GM21723 (cell line): Measurements from ENCODE around the gene SPECC1.
"Not testable (repeated sequence)": the region's sequence is repeated elsewhere in the genome, so short reads cannot be mapped to it uniquely, and the experiment has no call there.

Experiments used
- ATAC-seq: cut with Tn5 transposase; IDR thresholded peaks from one replicate; pipeline ENCODE4 v1.9.1; 2021; ENCODE audit warnings: mild to moderate bottlenecking, moderate library complexity; ENCODE audit not compliant: unreplicated experiment

Gene SPECC1

DNA sequence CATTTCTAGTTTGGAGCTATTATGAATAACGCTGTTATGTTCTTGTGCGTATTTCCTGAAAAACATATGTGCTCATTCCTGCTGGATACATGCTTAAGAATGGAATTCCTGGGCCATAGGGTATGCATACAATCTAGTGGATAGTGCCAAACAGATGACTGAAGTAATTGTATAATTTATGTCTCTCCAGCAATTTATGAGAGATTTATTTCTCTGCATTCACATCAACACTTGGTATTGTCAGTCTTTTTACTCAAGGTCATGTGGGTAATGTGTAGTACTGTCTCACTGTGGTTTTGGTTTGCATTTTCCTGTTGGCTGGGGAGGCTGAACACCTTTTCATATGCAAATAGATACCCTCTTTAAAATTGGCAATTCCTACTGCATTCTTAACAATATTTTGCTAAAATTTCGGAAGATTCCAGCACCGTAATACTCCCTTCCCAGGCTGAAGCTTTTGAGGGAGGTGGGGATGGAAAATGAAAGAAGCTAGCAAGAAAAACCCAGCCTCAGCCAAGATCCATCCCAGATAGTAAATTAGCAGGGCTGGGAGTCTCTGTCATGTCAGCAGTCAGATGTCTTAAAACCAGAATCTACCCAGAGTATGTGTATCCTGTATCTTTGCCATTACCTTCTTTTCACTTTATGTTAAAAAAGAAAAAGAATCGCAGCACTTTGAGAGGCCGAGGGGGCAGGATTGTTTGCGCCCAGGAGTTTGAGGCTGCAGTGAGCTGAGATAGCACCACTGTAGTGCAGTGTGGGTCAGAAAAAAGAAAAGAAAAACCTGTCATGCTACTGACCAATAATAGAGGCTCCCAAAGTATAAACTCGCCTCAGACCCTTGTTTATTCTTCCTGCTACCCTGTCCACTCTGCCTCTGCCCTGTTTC is 253.3 kb downstream of the SPECC1 start:
- no peak for ATAC-seq

DNA sequence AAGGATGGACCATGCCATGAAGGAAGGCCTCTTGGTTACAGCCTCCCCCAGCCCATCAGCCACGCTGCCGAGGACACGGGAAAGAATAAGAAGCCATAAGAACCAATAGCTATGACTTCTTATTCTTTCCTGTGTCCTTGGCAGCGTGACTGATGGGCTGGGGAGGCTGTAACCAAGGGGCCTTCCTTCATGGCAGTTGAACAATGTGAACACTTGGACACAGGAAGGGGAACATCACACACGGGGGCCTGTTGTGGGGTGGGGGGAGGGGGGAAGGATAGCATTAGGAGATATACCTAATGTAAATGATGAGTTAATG is 253.9 kb downstream of the SPECC1 start:
- ATAC-seq = not testable (repeated sequence)

DNA sequence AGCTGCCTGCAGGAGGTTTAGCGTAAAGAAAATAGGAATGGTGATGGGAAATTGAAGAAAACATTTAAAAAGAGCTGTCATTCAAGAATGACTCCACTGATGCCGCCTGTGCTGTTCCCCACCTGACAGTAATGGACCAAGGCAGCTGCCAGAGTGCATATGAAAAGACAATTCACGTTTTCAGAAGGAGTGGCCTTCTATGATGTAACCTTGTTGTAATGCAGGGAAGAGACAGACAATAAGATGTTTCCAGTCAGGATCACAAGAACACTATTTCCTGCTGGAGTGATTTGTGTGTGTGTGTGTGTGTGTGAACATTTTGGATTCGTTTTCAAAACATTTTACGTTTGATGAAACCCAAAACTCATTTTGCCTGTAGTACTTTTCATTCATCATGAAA is 254.4 kb downstream of the SPECC1 start:
- ATAC-seq = no peak

DNA sequence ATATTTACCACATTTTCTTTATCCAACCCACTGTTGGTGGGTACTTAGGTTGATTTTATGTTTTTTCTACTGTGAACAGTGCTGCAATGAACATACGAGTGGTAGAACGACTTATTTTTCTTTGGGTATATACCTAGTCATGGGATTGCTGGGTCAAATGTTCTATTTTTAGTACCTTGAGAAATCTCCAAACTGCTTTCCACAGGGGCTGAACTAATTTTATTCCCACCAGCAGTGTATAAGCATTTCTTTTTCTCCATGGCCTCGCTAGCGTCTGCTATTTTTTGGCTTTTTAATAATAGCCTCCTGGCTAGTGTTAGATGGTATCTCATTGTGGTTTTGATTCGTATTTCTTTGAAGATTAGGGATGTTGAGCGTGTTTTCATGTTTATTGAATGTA is 255.8 kb downstream of the SPECC1 start:
- ATAC-seq = no peak

DNA sequence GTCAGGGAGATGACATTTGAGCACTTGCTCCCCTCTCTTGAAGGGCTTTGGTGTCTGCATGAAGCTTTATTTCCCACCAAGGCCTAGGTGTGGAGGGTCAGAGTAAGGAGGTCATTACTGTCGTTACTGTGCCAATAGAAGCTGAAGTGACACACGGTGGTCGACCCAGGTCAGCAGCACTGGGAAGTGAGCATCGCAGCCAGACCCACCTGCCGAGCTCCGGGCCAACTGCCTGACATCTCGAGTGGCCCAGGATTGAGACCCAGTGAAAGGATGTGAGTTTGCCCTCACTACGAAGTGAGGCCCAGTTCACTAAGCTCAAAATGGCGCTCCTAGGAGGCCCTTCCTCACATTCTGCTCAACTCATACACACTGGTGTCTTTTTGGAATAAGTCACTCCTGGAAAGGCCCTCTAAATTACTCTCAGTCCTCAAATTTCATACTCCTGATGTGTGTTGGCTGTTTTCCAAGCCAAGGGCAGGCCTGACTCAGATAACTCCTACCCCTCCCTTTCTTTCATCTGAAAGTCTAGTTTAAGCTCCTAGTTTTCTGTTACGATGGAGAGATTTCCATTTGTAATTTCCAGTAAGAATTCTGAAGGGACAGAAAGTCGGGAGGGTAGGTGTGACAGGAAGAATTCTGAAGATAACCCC is 257.8 kb downstream of the SPECC1 start:
- no peak for ATAC-seq

DNA sequence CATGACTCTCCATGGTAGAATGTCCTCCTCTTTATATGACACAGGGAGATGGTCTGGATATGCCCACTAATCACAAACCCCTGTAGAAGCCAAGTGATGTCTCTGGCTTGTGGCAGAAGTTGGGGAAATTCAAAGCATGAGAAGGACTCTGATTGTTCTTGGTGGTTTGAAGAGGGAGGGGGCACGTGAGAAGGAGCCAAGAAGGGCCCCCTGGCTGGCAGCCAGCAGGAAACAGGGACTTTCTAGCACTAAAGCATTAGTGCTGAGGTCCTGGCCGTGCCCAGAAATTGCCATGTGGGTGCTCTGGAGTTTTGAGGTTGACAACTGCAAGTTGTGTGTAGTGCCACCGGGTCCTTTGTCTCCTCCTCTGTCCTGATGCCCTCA is 258.3 kb downstream of the SPECC1 start:
- ATAC-seq = no peak

DNA sequence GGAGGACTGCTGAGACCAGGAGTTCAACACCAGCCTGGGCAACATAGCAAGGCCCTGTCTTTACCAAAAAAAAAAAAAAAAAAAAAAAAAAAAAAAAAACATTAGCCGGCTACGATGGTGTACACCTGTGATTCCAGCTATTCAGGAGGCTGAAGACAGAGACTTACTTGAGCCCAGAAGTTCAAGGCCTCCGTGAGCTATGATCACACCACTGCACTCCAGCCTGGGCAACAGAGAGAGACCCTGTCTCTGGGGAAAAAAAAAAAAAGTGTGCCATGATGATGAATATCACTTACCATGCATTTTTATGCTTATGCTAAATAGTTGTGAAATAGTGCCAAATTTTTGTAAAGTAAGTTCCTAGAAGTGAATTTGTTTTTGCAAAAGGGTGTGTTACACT is 261.2 kb downstream of the SPECC1 start:
- no peak for ATAC-seq

DNA sequence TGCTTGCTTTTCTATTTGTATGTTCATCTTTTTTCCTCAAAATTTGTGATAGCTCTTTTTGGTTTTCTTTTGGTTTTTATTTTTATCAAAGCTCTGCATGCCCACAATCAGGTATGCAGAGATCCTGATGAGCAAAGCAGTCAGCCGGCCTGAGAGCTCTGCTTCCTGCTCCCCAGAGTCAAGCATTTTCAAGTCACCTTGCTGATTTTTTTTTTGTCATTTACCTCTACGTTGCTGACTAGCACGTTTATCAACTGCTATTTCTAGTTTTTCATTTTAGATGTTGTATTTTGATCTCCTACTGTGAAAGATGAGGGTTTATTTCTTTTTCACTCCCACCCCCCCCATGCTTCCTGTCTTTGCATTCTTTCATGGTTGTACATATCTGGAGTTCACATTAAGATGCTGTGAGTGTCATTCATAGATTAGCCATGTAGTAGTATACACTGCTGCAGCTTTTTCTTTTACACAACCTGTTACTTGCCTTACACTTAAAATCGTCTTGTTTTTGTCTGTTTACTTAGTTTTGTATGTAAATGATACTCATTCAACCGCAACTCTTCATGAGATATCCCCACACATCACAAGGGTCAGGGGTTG is 262.0 kb downstream of the SPECC1 start:
- no peak for ATAC-seq

DNA sequence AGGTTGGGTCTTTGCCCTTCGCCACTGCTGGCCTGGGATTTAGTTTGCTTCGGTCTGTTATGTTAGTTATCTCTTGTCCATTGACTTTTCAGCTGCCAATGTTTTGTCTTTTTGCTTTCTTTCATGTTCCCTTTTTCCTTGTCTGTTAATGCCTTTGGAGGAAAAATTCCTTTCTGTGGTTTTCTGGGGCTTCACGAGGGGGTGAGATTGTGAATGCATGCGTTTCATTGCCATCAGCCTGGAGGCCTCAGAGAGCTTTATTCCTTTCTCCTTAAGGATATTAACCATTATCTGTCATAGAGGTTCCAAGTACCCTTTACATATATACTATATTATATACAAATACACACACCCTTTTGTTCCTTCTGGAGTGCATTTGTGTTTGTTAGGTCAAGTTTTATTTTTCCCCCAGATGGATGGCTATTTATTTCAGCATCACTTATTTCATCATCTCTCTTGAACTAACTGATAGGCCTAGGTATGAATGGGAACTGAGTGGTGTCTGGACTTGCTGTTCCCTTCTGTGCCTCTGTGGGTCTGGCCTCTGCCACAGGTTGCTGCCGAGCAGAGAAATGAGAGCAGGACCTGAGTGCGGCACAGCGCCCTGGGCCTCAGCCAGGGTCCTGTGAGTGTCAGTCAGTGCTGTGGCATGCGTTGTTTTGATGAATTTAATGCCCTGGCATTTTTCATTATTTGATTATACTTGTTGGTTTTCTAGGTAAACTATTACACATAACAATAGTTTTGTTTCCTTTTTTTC is 264.8 kb downstream of the SPECC1 start:
- no peak for ATAC-seq

DNA sequence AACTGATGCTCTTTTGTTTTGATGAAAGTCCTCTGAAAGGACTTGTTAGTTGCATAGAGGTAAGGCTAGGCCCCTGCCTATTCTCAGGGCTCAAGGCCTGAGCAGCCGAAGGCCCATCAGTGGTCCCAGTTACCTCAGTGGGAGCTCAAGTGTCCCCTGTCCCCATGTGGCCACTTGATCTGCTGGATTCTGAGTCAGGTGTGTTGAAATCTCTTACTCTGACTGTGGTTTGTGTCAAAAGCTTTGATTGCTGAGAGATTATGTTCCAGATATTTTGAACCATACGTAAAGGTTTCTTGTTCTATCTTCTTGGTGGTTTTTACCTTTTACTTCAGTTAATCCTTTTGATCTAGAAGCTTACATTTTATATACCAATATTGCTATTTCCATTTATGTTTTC is 266.5 kb downstream of the SPECC1 start:
- no peak for ATAC-seq

DNA sequence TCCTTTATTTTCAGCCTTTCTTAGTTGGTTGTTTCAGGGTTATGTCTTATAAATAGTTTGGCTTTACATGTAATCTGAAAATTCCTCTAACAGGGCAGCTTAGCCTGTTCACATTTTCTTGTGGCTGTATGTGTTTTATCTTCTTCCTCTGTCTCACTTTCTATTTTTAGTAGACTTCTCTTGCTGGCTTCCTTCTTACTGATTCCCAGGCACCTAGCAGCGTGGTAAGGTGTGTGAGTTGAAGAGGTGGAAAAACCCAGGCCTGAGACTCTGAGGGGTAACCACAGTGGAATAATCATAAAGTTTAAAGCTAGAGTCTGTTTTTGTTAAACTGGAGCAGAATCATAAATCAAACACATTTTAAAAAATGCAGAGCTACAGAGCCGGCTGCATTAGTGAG is 267.3 kb downstream of the SPECC1 start:
- no peak for ATAC-seq

DNA sequence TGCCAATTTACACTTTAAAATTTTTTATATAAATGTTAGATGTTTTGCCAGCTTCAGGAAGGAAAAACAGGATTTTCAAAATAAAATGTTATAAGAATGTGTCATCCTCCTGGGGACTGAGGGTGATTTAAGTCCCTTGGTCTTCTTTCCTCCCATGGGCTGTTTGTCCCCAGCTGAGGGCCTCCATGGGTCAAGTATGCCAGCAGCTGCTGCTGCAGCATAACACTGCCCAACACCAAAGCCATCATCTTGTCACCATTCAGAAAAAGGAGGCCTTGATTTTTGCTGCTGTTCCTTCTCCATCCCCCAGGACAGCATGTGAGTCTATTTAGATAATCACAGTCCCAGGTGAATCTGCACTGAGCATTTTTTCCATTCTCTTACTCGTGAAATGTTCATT is 269.6 kb downstream of the SPECC1 start:
- no peak for ATAC-seq

DNA sequence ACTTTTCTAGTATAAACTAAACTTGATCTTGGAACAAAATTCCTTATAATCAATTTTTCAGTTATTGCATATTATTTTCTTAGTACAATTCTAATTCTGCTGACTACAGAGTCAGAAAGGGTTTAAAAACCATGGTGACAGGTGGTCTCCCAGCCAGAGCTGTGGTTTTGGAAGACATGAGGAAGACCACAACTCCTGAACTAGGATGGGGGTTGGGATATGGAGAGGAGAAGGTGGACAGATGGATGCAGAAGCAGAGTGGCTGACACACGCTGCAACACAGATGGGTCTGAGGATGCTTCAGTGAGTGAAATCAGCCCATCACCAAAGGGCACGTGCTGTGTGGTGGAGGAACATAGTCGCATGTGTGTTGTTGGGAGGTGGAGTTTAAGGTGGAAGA is 270.5 kb downstream of the SPECC1 start:
- no peak for ATAC-seq

DNA sequence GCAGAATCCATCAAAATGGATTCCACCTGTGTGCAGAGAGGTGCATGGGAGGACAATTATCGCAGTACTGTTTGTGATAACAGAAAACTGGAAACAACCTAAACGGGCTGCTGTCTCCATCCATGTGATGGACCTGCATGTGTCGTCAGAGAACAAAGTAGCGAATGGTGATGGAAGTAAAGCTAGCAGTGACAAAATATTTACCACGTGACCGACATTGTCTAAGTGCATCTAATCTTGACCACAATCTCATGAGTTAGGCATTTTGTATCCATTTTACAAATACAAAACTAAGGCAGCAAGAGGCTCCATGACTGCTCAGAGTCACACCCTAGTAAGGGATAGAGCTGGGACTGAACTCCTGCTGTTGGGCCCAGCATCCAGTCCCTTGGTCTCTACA is 270.9 kb downstream of the SPECC1 start:
- no peak for ATAC-seq

DNA sequence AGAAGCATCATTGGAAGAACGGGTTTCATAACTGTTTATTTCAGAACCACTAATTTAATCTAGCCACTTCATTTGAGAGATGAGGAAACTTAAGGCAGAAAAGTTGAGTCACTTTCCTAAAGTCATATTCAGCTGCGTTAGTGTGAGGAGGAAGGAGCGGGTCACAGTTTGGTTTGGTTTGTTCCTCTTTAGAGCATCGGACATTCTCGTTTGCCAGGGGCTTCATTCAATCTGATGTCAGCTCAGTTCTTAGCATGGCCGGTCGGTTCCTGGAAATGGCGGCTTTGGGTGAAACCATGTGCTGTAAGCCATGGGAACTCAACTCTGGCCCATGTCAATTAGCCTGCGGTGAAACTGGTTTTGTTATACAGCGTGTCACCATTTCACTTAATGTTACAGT is 271.7 kb downstream of the SPECC1 start:
- ATAC-seq = no peak

DNA sequence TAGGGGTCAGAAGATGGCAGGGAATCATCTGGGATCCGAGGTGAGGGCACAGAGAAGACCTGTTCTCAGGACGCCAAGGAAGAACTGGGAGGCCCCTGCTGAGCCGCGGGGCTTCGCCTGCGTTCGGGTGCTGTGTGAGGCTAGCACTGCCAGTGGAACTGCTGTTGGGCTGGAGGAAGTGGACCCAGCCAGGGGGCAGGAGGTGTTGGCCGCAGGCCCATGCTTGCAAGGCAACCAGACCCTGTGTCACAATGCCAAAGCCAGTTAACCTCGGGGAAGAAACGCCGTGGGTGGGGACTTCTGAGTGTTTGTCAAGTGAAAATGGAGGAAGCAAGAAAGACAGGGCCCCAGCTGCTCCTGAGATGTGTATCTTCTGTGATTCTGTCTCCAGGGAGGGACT is 272.7 kb downstream of the SPECC1 start:
- ATAC-seq = no peak

DNA sequence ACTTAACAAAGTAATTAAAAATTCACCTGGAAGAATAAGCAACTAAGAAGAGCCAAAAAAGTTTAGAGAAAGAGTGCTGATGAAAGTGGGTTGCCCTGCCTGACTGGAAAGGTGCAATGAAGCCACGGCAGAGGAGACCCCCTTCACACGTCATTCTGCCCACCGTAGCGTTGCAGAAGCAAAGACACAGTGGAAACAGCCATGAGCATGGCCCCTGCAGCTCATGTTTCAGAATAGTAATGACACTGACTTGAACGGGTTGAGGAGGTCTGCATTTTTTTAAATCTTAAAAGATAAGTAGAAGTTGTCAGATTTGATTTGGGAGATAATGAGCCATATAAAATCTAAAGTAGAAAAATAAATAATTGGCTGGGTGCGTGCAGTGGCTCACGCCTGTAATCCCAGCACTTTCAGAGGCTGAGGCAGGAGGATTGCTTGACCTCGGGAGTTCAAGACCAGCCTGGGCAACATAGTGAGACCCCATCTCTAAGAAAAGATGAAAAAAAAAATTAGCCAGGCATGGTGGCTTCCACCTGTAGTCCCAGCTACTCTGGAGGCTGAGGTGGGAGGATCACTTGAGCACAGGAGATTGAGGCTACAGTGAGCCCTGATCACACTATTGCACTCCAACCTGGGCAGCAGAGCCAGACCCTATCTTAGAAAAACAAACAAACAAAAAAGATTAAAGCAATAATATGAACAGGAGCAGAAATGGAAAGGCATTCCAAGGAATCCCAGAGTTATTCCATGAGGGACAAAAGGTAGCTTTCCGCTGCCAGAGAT is 273.6 kb downstream of the SPECC1 start:
- no peak for ATAC-seq

DNA sequence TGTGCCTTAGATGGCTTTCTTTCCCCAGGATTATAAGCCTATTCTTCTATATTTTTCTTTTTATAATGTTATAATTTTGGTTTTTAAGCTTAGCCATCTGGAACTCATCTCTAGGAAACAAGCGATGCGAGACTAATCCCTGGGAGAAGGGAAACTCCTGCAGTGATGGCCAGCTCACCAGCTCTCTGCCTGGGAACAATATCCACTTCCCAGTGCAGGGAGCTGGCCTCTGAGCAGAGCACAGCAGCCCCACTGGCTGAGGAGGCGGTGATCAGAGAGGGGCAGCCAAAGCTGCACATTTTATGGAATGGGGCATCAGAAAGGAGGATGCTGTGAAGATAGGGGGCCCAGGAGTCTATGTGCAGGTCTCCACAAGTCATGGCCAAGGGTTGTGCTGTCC is 274.9 kb downstream of the SPECC1 start:
- ATAC-seq = no peak

DNA sequence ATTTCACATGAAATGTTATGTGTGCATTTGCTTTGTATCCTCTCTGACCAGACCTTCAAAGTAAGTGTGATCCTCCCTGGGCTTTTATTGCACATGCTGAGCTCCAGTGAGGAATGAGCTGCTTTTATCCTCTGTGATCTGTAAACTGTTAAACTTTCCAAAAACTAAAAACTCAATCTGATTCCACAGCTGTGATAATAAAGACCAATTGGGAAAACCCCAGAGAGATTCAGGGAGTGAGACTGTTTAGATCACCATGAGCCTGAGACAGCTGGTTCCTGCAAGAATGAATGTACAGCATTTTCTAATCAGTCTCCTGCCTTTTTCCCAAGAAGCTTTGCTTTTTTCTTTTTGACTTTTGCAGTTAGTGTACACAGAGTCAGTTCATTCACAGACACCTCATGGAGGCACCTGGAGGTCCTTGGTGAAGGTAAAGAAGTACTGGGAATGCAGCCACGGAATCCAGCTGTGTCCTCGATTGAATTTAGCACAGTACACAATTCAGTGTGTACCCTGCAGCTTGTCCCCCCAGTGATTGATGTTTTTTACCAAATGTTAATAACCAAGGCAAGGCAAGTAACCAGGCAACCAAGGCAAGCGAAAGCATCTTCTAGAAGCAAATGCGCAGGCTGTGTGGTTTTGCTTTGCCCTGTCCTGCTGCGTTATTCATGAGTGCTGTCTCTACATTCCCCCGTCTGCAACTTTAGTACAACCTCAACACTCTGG is 275.6 kb downstream of the SPECC1 start:
- no peak for ATAC-seq

DNA sequence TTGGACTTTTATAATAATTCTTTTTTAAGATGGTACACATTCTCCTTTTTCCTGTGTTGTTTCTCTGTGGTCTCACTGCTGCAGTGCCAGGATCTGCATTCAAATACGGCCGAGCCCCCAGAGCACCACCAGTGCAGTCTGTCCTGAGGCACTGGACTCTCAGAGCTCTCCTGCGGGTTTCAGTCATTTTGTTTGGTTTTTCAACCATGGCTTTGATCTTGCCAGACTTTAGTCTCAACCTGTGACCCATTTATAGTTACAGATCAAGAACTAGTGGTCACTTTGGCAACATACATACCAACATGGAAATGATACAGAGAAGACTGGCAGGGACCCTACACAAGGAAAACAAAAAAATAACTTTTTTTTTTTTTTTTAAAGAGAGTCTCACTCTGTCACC is 280.8 kb downstream of the SPECC1 start:
- no peak for ATAC-seq
